Left lung (tissue), 10 donors: ENCODE measurements around the gene ELAVL4. TPM values are rescaled to one million over a fixed set of nuclear protein-coding genes. Genes with fewer than 3 reads are reported as not detected.

Source experiments
- ATAC-seq: fragments of 200-7000 bp; cut with Tn5 transposase; one replicate; pipeline ENCODE4 v1.9.1; 2020; ENCODE audit warnings: moderate library complexity
- DNase-seq, 4 donors: peaks; one replicate each; pipeline ENCODE4 v3.0.0-alpha.2; 2013 to 2020
- H3K27ac ChIP-seq, 2 donors: fragments of 200-600 bp; sonication (generic) in 1 of 2; one replicate each; pipeline versions ENCODE4 v1.5.0 to v1.8.0; 2020 to 2021
- H3K27me3 ChIP-seq, 2 donors: fragments of 200-600 bp; sonication (generic) in 1 of 2; one replicate each; pipeline versions ENCODE4 v1.5.0 to v1.8.0; 2020 to 2021
- H3K36me3 ChIP-seq, 2 donors: fragments of 200-600 bp; sonication (generic) in 1 of 2; one replicate each; pipeline versions ENCODE4 v1.5.0 to v1.8.0; 2020 to 2021
- H3K4me1 ChIP-seq, 2 donors: fragments of 200-600 bp; one replicate each; pipeline ENCODE4 v1.8.0; 2021
- H3K4me3 ChIP-seq, 2 donors: fragments of 200-600 bp; sonication (generic) in 1 of 2; one replicate each; pipeline versions ENCODE4 v1.5.0 to v1.8.0; 2020 to 2021; ENCODE audit warnings: mild to moderate bottlenecking in 1 of 2
- H3K9me3 ChIP-seq, 2 donors: fragments of 200-600 bp; sonication (generic) in 1 of 2; one replicate each; pipeline versions ENCODE4 v1.5.0 to v1.8.0; 2020 to 2021
- intact Hi-C, 2 donors: fragments of 100-400 bp; cut with DNase I; formaldehyde crosslinking; loops; one replicate each; pipeline versions ENCODE4 v1.11.2 to v1.14.2; 2022
- polyA plus RNA-seq, 6 donors: library from polyadenylated mRNA; unstranded; fragments of 120-200 nt; gene quantifications; one replicate each; pipeline ENCODE4 v1.2.1, GENCODE V29; 2013; ENCODE audit not compliant: insufficient read length in 6 of 6
- total RNA-seq, 2 donors: library from RNA; stranded (reverse); fragmentation: NEBNext Ultra II Directional; extraction: Animal tissue kit (Norgen Biotek cat#: 25700); gene quantifications; one replicate each; pipeline ENCODE4 v1.2.1, GENCODE V29; 2021
- TF ChIP-seq, protein P1 (sequence below), 2 donors: fragments of 200-600 bp; sonication (generic) in 1 of 2; IDR thresholded peaks; one replicate each; pipeline versions ENCODE4 v1.5.0 to v1.8.0; 2021; ENCODE audit warnings: antibody characterized with exemption in 2 of 2
- donor health status: DM: no; HTN: yes; CAD: no.
- donor health status: DM: no; HTN: no; CAD: no.

Gene ELAVL4
- total and polyA plus RNA-seq, 8 donors = 0.41 to 1.3 (median 0.86) TPM; not detected in 2

DNA sequence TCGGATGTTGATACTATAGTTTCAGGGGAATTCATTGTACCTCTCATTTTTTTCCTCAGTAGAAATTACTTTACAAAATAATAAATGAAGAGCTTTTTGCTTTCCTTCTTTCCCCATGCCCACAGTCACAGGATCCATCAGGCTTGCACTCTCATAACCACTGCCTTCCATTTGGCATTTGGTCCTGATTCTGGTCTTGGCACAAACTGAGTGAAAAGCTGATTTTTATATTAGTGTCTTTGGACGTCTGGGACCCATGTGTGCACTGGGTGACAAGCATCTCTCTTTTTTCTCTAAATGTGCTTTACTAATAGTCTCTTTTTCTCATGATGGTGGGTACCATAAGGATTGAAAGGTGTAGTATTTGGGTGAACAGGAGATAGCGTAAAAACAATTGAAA is 2.8 kb downstream of the ELAVL4 start:
- H3K4me3 ChIP-seq = no peak overlapping the region
- DNase-seq = no peak
- intact Hi-C loops = no loop called here

DNA sequence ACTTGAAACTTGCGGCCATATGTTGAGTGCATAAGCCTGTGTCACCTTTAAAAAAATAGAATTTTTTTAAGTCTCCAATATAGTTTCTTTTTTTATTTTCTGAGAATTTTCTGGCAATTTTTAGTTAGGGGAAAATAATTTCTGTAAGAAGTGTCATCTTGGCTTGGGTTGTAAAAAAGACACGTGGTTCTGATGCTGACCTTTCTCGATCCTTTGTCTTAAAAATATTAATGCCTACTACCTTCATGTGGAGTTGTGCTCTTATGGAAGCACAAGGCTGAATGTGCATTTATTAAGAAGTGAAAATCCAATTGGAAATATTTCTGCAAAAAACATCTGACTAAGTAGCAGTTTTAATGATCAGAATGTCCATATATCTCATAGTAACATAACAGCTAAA is 3.5 kb downstream of the ELAVL4 start:
- no peaks in the 10 kb centered on the region for H3K9me3 ChIP-seq
- peaks cover 22 to 63% of the 10 kb centered on the region in 2 donors for H3K27me3 ChIP-seq
- TF ChIP-seq, protein P1, sequence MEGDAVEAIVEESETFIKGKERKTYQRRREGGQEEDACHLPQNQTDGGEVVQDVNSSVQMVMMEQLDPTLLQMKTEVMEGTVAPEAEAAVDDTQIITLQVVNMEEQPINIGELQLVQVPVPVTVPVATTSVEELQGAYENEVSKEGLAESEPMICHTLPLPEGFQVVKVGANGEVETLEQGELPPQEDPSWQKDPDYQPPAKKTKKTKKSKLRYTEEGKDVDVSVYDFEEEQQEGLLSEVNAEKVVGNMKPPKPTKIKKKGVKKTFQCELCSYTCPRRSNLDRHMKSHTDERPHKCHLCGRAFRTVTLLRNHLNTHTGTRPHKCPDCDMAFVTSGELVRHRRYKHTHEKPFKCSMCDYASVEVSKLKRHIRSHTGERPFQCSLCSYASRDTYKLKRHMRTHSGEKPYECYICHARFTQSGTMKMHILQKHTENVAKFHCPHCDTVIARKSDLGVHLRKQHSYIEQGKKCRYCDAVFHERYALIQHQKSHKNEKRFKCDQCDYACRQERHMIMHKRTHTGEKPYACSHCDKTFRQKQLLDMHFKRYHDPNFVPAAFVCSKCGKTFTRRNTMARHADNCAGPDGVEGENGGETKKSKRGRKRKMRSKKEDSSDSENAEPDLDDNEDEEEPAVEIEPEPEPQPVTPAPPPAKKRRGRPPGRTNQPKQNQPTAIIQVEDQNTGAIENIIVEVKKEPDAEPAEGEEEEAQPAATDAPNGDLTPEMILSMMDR (IDR thresholded peaks at IDR 0.05) = no peak
- no peak for ATAC-seq
- DNase-seq = no peak
- intact Hi-C loops = no loop called here
- no peak overlapping the region for H3K27ac ChIP-seq
- no peak overlapping the region for H3K4me3 ChIP-seq
- H3K4me1 ChIP-seq = peaks cover 0 to 8% of the 10 kb centered on the region in 2 donors
- no peaks in the 10 kb centered on the region for H3K36me3 ChIP-seq

More for the DNA sequence above, 2.8 kb downstream of the ELAVL4 start:
- TF ChIP-seq, protein P1 (IDR thresholded peaks at IDR 0.05) = no peak
- Histone ChIP-seq H3K4me1 (peaks cover 0 to 8% of the 10 kb centered on the region in 2 donors), H3K27me3 (peaks cover 22 to 63% of the 10 kb centered on the region in 2 donors), H3K36me3 (no peaks in the 10 kb centered on the region), H3K27ac (no peak overlapping the region), H3K9me3 (no peaks in the 10 kb centered on the region)
- no peak for ATAC-seq

DNA sequence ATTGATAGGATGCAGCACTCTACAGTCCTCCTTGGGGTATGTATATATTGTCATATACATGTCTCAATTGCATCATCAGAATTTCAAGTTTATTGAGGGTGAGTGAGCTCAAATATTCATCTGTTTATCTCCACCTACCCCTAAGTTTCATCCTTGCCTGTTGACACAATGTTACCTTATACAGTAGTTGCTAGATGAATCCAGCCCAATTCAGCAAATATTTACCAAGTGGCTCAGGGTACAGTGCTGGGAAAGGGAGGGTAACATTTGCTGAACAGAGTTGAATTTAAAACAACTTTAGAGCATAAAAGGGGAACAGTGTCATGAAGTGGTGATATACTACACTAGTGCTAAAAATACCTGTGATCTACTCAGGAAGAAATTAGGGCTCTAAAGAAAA is 14.4 kb downstream of the ELAVL4 start:
- ATAC-seq (no peak), DNase-seq (no peak)
- intact Hi-C loops = no loop called here
- no peak overlapping the region for H3K27ac ChIP-seq
- H3K4me1 ChIP-seq = no peaks in the 10 kb centered on the region
- TF ChIP-seq, protein P1 (IDR thresholded peaks at IDR 0.05) = no peak
- H3K27me3 ChIP-seq = peaks cover 0 to 8% of the 10 kb centered on the region in 2 donors
- H3K9me3 ChIP-seq = no peaks in the 10 kb centered on the region
- H3K36me3 ChIP-seq = no peaks in the 10 kb centered on the region
- no peak overlapping the region for H3K4me3 ChIP-seq

DNA sequence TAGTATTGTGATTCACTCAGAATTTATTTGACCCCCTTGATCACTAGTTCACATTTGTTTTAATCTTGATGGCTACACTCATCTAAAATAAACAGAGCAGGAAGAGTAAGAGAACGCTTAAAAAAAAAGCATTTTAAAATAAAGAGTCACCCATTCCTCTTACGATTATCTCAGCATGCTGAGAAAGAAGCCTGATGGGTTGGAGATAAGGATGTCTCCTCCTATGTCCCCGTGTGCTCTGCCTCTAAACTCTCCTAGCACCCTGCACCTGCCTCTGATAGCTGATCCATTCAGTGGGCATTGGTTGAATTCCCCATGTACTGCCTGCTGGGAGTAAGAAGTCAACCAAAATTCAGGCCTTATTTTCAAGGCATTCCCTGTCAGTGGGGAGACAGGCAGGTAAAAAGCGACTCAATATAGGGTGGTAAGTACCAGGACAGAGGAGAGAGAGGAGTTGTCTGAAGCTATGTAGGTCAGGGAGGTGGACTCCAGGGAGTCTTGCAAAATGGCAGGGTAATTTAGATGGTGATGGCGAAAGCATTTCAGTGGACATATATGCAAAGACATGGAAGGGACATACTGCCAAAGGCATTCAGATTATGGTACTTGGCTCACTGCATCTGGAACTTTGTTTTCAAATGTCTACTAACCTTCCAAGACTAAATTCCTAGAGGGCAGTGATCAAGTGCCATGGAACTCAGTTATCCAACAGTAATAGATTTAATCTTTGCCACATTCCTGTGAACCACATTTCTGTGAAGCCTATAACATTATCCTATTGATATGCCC is 18.4 kb downstream of the ELAVL4 start:
- intact Hi-C loops = no loop called here
- no peaks in the 10 kb centered on the region for H3K4me1 ChIP-seq
- TF ChIP-seq, protein P1 (IDR thresholded peaks at IDR 0.05) = no peak
- H3K4me3 ChIP-seq = no peak overlapping the region
- ATAC-seq = no peak
- no peaks in the 10 kb centered on the region for H3K9me3 ChIP-seq
- H3K27ac ChIP-seq = no peak overlapping the region
- H3K36me3 ChIP-seq = no peaks in the 10 kb centered on the region
- no peak for DNase-seq
- peaks cover 0 to 16% of the 10 kb centered on the region in 2 donors for H3K27me3 ChIP-seq

DNA sequence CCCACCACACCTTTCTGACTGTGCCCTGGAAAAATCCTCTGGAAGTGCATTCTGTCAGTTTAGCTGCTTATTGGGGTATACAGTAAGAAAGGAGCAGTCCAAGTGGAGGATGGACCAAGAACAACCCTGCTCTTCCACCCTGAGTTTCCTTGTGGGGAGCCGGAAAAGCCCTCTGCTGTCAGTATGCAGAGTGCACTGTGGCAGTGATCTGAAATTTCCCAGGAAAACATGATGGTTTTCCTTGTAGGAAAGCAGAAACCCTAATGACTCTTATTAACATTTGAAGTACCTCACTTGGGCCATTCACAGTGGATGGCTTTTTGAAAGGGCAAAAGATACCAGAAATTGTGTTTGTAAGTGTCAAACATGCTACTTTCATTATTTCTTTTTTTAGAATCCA is 20.5 kb downstream of the ELAVL4 start:
- Histone ChIP-seq H3K4me3 (no peak overlapping the region), H3K27me3 (peaks cover 0 to 16% of the 10 kb centered on the region in 2 donors), H3K4me1 (no peaks in the 10 kb centered on the region), H3K9me3 (no peaks in the 10 kb centered on the region), H3K27ac (no peak overlapping the region), H3K36me3 (no peaks in the 10 kb centered on the region)
- intact Hi-C loops = no loop called here
- TF ChIP-seq, protein P1 (IDR thresholded peaks at IDR 0.05) = no peak
- ATAC-seq = no peak
- DNase-seq = no peak
